Peyer's patch (tissue), 4 donors: ENCODE results near the gene COL24A1. TPM values are rescaled to one million over a fixed set of nuclear protein-coding genes. Genes with fewer than 3 reads are reported as not detected.
A peak's percentile ranks its signal among the peaks of the same experiment; 100 is the strongest.
"Not testable (repeated sequence)": the region's sequence is repeated elsewhere in the genome, so short reads cannot be mapped to it uniquely, and the experiment has no call there.

ENCODE experiments used
- DNase-seq, 3 donors: peaks; one replicate each; pipeline ENCODE4 v3.0.0-alpha.2; 2017 to 2019
- H3K27ac ChIP-seq, 4 donors: fragments of 200-600 bp; sonication (generic); one replicate each; pipeline ENCODE4 v1.5.1; 2016 to 2019
- H3K27me3 ChIP-seq, 2 donors: fragments of 200-600 bp; sonication (generic); one replicate each; pipeline ENCODE4 v1.5.1; 2019
- H3K36me3 ChIP-seq, 3 donors: fragments of 200-600 bp; sonication (generic); one replicate each; pipeline ENCODE4 v1.5.1; 2016 to 2019
- H3K4me1 ChIP-seq, 4 donors: fragments of 200-600 bp; sonication (generic); one replicate each; pipeline ENCODE4 v1.5.1; 2016 to 2019
- H3K4me3 ChIP-seq, 4 donors: fragments of 200-600 bp; sonication (generic); 1 replicate in 3 of 4; 2 replicates in 1 of 4; pipeline ENCODE4 v1.5.1; 2016 to 2019; ENCODE audit warnings: mild to moderate bottlenecking in 1 of 4
- H3K9me3 ChIP-seq, 4 donors: fragments of 200-600 bp; sonication (generic); one replicate each; pipeline ENCODE4 v1.5.1; 2016 to 2019; ENCODE audit warnings: mild to moderate bottlenecking in 1 of 4
- CTCF ChIP-seq, 6 experiments: fragments of 450-650 bp in 4 of 6; fragments of 200-600 bp in 2 of 6; sonication (generic) in 1 of 6; IDR thresholded peaks; one replicate each; pipeline ENCODE4 v1.5.1; 2017 to 2019; ENCODE audit warnings: antibody characterized with exemption in 6 of 6, mild to moderate bottlenecking in 3 of 6, moderate library complexity in 1 of 6
- POLR2A ChIP-seq, 2 donors: fragments of 450-650 bp; IDR thresholded peaks; one replicate each; pipeline ENCODE4 v1.5.1; 2017; ENCODE audit warnings: antibody characterized with exemption in 2 of 2, mild to moderate bottlenecking in 2 of 2, moderate library complexity in 2 of 2
- total RNA-seq, 4 donors: library from RNA; depleted of rRNA; stranded (reverse); fragments of >200 nt; gene quantifications; one replicate each; pipeline ENCODE4 v1.1.0, GENCODE V29; 2016

COL24A1 gene
- total RNA-seq, 4 donors from 2014 or later, result 0.18 to 3.3 (median 0.34) TPM

- Histone ChIP-seq H3K4me1 (no peaks in the 10 kb centered on the region), H3K27ac (no peak overlapping the region), H3K4me3 (no peak overlapping the region), H3K9me3 (no peaks in the 10 kb centered on the region), H3K27me3 (no peaks in the 10 kb centered on the region), H3K36me3 (no peaks in the 10 kb centered on the region)
- no peak for DNase-seq
- TF ChIP-seq POLR2A (IDR thresholded peaks at IDR 0.05) (no peak), CTCF (IDR thresholded peaks at IDR 0.05) (no peak)
Observed at GRCh38 chr1:86114236-86114635, 42.3 kb downstream of the COL24A1 start.

- not testable (repeated sequence) for DNase-seq, H3K9me3 ChIP-seq, H3K27ac ChIP-seq, H3K27me3 ChIP-seq, H3K4me3 ChIP-seq, H3K36me3 ChIP-seq, H3K4me1 ChIP-seq
Observed at GRCh38 chr1:86111590-86111989, 45.0 kb downstream of the COL24A1 start.

GRCh38 chr1:86110451-86111129, 46.0 kb downstream of the COL24A1 start:
- TF ChIP-seq CTCF (IDR thresholded peaks at IDR 0.05) (no peak), POLR2A (IDR thresholded peaks at IDR 0.05) (no peak)
- H3K27me3 ChIP-seq, result no peaks in the 10 kb centered on the region
- no peaks in the 10 kb centered on the region for H3K36me3 ChIP-seq
- H3K4me1 ChIP-seq, result no peaks in the 10 kb centered on the region
- DNase-seq, result no peak
- no peak overlapping the region for H3K27ac ChIP-seq
- no peaks in the 10 kb centered on the region for H3K9me3 ChIP-seq
- H3K4me3 ChIP-seq, result no peak overlapping the region

DNA sequence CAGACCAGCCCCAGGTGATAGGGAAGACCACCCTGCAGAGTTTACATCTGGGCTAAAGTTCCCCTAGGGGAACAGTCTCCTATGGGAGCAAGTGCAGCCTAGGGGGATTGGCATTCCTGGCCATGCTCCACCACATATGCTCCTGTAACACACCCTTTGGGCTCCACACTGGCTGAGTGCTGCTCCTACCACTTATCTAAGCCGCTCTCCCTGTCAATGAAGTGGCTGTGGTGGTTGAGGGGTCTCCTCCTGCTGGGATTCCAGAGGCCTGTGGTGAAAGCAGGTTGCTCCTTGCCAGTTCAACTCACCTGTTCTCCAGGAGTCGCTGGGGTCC, 51.1 kb downstream of the COL24A1 start:
- Histone ChIP-seq H3K4me1 (no peaks in the 10 kb centered on the region), H3K36me3 (no peaks in the 10 kb centered on the region)

GRCh38 chr1:86104606-86105532, 51.7 kb downstream of the COL24A1 start:
- H3K4me3 ChIP-seq, result no peak overlapping the region
- H3K27me3 ChIP-seq, result no peaks in the 10 kb centered on the region
- H3K4me1 ChIP-seq, result no peaks in the 10 kb centered on the region
- no peaks in the 10 kb centered on the region for H3K9me3 ChIP-seq
- DNase-seq, result peak in 1 of 3 donors; percentile 41
- no peaks in the 10 kb centered on the region for H3K36me3 ChIP-seq
- no peak for TF ChIP-seq POLR2A (IDR thresholded peaks at IDR 0.05)
- H3K27ac ChIP-seq, result no peak overlapping the region

More for the DNA sequence above, 51.1 kb downstream of the COL24A1 start:
- no peak overlapping the region for H3K4me3 ChIP-seq
- no peak for DNase-seq
- TF ChIP-seq CTCF (IDR thresholded peaks at IDR 0.05) (no peak), POLR2A (IDR thresholded peaks at IDR 0.05) (no peak)
- no peaks in the 10 kb centered on the region for H3K27me3 ChIP-seq
- H3K27ac ChIP-seq, result no peak overlapping the region
- no peaks in the 10 kb centered on the region for H3K9me3 ChIP-seq

GRCh38 chr1:86101616-86102015, 55.0 kb downstream of the COL24A1 start:
- H3K36me3 ChIP-seq, result no peaks in the 10 kb centered on the region
- no peaks in the 10 kb centered on the region for H3K27me3 ChIP-seq
- H3K27ac ChIP-seq, result no peak overlapping the region
- H3K9me3 ChIP-seq, result no peaks in the 10 kb centered on the region
- DNase-seq, result no peak
- TF ChIP-seq CTCF (IDR thresholded peaks at IDR 0.05) (no peak), POLR2A (IDR thresholded peaks at IDR 0.05) (no peak)
- H3K4me3 ChIP-seq, result no peak overlapping the region
- H3K4me1 ChIP-seq, result no peaks in the 10 kb centered on the region
